Transverse colon (tissue), 4 donors: ENCODE data around the gene CSN1S1.

Experiments
- POLR2A ChIP-seq: fragments of 450-650 bp; IDR thresholded peaks from one replicate; pipeline ENCODE4 v1.6.1; 2016; ENCODE audit warnings: antibody characterized with exemption, mild to moderate bottlenecking, moderate library complexity
- POLR2AphosphoS5 ChIP-seq, 3 donors: sonication (generic); formaldehyde crosslinking; IDR thresholded peaks; one replicate each; pipeline ENCODE4 v1.6.1; 2016; ENCODE audit warnings: antibody characterized with exemption in 3 of 3
- TF ChIP-seq, protein P1 (sequence below), 5 experiments: fragments of 200-600 bp in 3 of 5; fragments of 450-650 bp in 2 of 5; sonication (generic) in 3 of 5; IDR thresholded peaks; 1 replicate in 2 of 5; 2 replicates in 3 of 5; pipeline ENCODE4 v1.5.1; 2016 to 2017; ENCODE audit warnings: antibody characterized with exemption in 5 of 5, inconsistent platforms in 3 of 5, mild to moderate bottlenecking in 2 of 5, moderate library complexity in 1 of 5

DNA sequence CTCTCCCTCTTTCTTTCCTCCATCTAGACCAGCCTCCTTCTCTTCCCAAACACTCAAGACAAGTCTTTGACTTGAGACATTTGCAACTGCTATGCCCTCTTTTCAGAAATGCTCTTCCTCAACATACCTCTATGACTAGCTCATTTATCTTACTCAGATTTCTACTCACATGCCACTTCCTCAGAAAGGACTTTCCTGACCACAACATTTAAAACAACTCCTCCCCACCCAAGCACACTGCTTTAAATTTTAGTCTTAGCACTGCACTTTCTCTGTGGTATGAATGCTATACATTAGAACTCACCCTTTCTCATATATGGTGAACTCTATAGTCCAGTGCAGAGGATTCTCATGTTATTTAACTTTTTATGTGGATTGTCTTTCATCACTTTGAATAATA is 42.5 kb upstream of the CSN1S1 start:
- TF ChIP-seq, protein P1, sequence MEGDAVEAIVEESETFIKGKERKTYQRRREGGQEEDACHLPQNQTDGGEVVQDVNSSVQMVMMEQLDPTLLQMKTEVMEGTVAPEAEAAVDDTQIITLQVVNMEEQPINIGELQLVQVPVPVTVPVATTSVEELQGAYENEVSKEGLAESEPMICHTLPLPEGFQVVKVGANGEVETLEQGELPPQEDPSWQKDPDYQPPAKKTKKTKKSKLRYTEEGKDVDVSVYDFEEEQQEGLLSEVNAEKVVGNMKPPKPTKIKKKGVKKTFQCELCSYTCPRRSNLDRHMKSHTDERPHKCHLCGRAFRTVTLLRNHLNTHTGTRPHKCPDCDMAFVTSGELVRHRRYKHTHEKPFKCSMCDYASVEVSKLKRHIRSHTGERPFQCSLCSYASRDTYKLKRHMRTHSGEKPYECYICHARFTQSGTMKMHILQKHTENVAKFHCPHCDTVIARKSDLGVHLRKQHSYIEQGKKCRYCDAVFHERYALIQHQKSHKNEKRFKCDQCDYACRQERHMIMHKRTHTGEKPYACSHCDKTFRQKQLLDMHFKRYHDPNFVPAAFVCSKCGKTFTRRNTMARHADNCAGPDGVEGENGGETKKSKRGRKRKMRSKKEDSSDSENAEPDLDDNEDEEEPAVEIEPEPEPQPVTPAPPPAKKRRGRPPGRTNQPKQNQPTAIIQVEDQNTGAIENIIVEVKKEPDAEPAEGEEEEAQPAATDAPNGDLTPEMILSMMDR (IDR thresholded peaks at IDR 0.05) = no peak
- no peak for TF ChIP-seq POLR2AphosphoS5 (IDR thresholded peaks at IDR 0.05)
- no peak for TF ChIP-seq POLR2A
